Peyer's patch (tissue), 4 donors: ENCODE results near the gene SORBS1. TPM values are rescaled to one million over a fixed set of nuclear protein-coding genes. Genes with fewer than 3 reads are reported as not detected.

Source experiments
- DNase-seq, 3 donors: peaks; one replicate each; pipeline ENCODE4 v3.0.0-alpha.2; 2017 to 2019
- H3K27ac ChIP-seq, 4 donors: fragments of 200-600 bp; sonication (generic); one replicate each; pipeline ENCODE4 v1.5.1; 2016 to 2019
- H3K27me3 ChIP-seq, 2 donors: fragments of 200-600 bp; sonication (generic); one replicate each; pipeline ENCODE4 v1.5.1; 2019
- H3K36me3 ChIP-seq, 3 donors: fragments of 200-600 bp; sonication (generic); one replicate each; pipeline ENCODE4 v1.5.1; 2016 to 2019
- H3K4me1 ChIP-seq, 4 donors: fragments of 200-600 bp; sonication (generic); one replicate each; pipeline ENCODE4 v1.5.1; 2016 to 2019
- H3K4me3 ChIP-seq, 4 donors: fragments of 200-600 bp; sonication (generic); 1 replicate in 3 of 4; 2 replicates in 1 of 4; pipeline ENCODE4 v1.5.1; 2016 to 2019; ENCODE audit warnings: mild to moderate bottlenecking in 1 of 4
- H3K9me3 ChIP-seq, 4 donors: fragments of 200-600 bp; sonication (generic); one replicate each; pipeline ENCODE4 v1.5.1; 2016 to 2019; ENCODE audit warnings: mild to moderate bottlenecking in 1 of 4
- POLR2A ChIP-seq, 2 donors: fragments of 450-650 bp; IDR thresholded peaks; one replicate each; pipeline ENCODE4 v1.5.1; 2017; ENCODE audit warnings: antibody characterized with exemption in 2 of 2, mild to moderate bottlenecking in 2 of 2, moderate library complexity in 2 of 2
- total RNA-seq, 4 donors: library from RNA; depleted of rRNA; stranded (reverse); fragments of >200 nt; gene quantifications; one replicate each; pipeline ENCODE4 v1.1.0, GENCODE V29; 2016
- TF ChIP-seq, protein P1 (sequence below), 6 experiments: fragments of 450-650 bp in 4 of 6; fragments of 200-600 bp in 2 of 6; sonication (generic) in 1 of 6; IDR thresholded peaks; one replicate each; pipeline ENCODE4 v1.5.1; 2017 to 2019; ENCODE audit warnings: antibody characterized with exemption in 6 of 6, mild to moderate bottlenecking in 3 of 6, moderate library complexity in 1 of 6

The SORBS1 gene
- total RNA-seq, 4 donors from 2014 or later = 34.3 to 57.1 (median 48.7) TPM

DNA sequence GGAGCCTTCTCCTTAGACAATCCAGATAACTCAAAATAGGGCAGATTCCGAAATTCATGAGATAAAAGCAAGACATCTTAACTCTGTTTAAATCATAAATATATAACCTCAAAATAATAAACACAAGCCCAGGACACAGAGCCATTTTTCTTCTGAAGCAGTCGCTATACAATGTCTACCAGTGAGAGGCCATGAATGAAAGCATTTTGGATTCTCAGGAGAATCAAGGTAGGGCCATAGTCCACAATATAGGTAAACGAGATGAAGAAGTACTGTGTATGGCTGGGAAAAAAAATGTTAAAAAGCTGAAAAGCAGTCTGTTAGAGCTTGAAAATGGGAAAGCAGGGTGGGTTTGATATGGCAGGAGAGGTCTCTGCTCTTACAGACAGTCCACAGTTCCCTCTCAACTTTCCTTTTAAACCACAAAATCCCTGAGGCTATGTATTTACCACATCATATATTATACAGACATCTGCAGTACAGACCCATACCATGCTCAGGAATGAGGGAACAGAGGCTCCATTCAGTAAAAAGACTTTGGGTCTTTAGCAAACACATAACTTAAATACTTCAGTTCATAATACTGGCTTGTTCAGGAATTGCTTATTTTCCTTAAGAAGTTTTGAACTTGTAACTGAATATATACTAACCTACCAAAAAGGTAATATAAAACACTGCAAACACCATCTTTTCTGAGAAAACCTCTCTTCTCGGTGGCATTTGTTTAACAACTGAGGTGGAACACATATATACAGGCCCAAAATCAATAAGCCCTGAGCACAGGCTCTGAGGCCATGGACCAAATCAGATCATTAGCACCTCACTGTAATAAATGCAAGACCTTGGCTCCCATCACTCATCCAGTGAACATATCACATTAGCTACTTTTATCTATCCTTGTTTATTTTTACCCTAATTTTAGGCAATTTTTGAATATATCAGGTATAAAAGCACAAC, 109.3 kb downstream of the SORBS1 start:
- Histone ChIP-seq H3K4me3 (no peak overlapping the region), H3K9me3 (no peaks in the 10 kb centered on the region), H3K36me3 (no peaks in the 10 kb centered on the region), H3K27me3 (no peaks in the 10 kb centered on the region), H3K4me1 (no peaks in the 10 kb centered on the region), H3K27ac (peak overlapping the region in 1 of 4 donors; percentile 65)
- TF ChIP-seq, protein P1, sequence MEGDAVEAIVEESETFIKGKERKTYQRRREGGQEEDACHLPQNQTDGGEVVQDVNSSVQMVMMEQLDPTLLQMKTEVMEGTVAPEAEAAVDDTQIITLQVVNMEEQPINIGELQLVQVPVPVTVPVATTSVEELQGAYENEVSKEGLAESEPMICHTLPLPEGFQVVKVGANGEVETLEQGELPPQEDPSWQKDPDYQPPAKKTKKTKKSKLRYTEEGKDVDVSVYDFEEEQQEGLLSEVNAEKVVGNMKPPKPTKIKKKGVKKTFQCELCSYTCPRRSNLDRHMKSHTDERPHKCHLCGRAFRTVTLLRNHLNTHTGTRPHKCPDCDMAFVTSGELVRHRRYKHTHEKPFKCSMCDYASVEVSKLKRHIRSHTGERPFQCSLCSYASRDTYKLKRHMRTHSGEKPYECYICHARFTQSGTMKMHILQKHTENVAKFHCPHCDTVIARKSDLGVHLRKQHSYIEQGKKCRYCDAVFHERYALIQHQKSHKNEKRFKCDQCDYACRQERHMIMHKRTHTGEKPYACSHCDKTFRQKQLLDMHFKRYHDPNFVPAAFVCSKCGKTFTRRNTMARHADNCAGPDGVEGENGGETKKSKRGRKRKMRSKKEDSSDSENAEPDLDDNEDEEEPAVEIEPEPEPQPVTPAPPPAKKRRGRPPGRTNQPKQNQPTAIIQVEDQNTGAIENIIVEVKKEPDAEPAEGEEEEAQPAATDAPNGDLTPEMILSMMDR (IDR thresholded peaks at IDR 0.05) = no peak
- TF ChIP-seq POLR2A (IDR thresholded peaks at IDR 0.05) = no peak
- no peak for DNase-seq

DNA sequence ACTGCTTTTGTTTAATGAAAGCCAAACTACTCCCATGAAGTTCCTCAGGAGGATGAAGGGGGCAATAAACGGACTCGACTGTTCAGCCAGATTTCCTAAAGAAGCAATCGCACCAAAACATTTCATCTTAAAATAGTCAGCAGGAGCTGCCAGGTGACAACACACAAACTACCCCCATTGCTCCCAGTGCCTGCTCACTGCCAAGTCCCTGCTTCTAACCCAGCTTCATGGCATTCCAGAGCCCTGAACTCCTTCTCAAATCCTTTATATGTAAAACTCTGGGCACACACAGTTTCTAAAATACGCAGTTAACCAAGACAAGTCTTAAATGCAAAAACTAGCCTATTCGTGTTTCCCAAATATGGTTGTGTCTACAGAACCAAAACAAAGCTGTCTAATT, 110.0 kb downstream of the SORBS1 start:
- Histone ChIP-seq H3K27ac (peak overlapping the region in 1 of 4 donors; percentile 65), H3K4me3 (no peak overlapping the region), H3K9me3 (no peaks in the 10 kb centered on the region), H3K27me3 (no peaks in the 10 kb centered on the region), H3K4me1 (no peaks in the 10 kb centered on the region), H3K36me3 (no peaks in the 10 kb centered on the region)
- DNase-seq = no peak
- TF ChIP-seq POLR2A (IDR thresholded peaks at IDR 0.05) = no peak
- TF ChIP-seq, protein P1 (IDR thresholded peaks at IDR 0.05) = no peak

DNA sequence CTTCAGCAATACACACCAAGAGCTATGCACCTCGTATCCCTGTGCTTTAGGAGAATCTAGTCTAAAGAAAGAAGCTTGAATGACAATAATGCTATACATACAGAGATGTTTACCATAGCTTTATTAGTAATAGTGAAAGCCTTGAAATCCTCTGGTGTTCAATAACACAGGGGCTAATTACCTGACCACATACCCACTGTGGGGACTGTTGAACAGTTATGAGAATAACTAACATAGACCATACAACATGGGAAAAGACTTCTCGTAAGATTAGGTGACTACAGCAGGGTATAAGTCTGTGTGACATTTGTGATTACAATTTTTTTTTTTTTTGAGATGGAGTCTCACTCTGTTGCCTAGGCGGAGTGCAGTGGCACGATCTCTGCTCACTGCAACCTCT, 111.0 kb downstream of the SORBS1 start:
- Histone ChIP-seq H3K9me3 (no peaks in the 10 kb centered on the region), H3K4me3 (no peak overlapping the region), H3K27me3 (no peaks in the 10 kb centered on the region), H3K36me3 (no peaks in the 10 kb centered on the region), H3K4me1 (peaks cover 0 to 10% (median 0%) of the 10 kb centered on the region in 4 donors), H3K27ac (peak overlapping the region in 1 of 4 donors; percentile 65)
- TF ChIP-seq POLR2A (IDR thresholded peaks at IDR 0.05) = no peak
- TF ChIP-seq, protein P1 (IDR thresholded peaks at IDR 0.05) = no peak
- DNase-seq = no peak

DNA sequence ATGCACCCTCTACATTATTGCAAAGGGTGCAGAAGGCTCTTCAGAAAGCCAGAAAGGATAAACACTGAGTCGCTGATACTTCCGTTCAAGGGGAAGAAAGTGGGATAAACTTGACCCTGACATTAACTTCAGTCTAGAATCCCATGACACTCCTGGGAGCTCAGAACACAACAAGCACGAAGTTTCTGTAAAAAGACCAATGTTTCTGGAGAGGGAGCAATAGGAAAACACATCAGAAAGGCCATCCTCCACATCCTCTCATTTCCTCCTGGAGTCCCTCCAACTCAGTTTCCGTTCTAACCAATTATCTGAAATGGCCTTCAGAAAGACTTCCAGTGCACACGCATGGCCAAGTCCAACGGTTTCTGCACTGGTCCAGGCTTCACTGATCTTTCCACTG, 113.5 kb downstream of the SORBS1 start:
- TF ChIP-seq, protein P1 (IDR thresholded peaks at IDR 0.05) = no peak
- no peak for TF ChIP-seq POLR2A (IDR thresholded peaks at IDR 0.05)
- no peaks in the 10 kb centered on the region for H3K27me3 ChIP-seq
- no peaks in the 10 kb centered on the region for H3K9me3 ChIP-seq
- no peak for DNase-seq
- H3K4me1 ChIP-seq = peaks cover 0 to 14% (median 0%) of the 10 kb centered on the region in 4 donors
- H3K4me3 ChIP-seq = no peak overlapping the region
- H3K27ac ChIP-seq = peak overlapping the region in 2 of 4 donors; percentile 44 to 76
- no peaks in the 10 kb centered on the region for H3K36me3 ChIP-seq

DNA sequence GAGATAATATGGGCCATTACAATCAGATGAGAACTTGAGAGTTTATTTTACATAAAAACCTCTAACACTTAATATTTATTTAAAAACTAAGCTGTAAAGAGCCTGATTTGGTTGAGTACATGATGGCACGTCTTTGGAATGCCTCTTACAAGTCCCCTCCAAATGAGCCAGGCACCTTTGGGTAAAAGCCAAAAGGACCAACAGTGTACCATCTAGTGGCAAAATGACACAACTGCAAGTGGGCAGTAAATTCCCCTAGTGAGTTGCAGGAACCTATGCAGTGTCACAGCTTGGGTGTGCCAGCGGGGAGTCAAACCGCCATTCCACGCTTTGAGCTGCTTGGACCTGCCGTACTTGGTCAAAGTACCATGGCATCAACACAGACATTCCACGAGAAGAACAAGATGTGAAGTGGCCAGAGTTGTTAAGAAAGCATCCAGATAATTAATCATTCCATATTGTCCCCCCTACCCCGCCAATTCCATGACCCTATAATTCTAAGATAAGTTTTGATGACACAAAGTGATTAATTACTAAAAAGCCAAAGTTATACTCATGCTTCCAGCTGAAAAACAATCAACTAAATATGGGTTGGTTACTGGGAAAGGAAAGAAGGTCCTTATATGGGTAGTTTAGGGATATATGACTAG, 115.2 kb downstream of the SORBS1 start:
- DNase-seq = peak in 1 of 3 donors; percentile 74
- Histone ChIP-seq H3K27me3 (no peaks in the 10 kb centered on the region), H3K4me1 (peaks cover 0 to 14% (median 0%) of the 10 kb centered on the region in 4 donors), H3K4me3 (no peak overlapping the region), H3K27ac (peak overlapping the region in 2 of 4 donors; percentile 42 to 76), H3K9me3 (no peaks in the 10 kb centered on the region), H3K36me3 (no peaks in the 10 kb centered on the region)
- TF ChIP-seq POLR2A (IDR thresholded peaks at IDR 0.05) = no peak
- TF ChIP-seq, protein P1 (IDR thresholded peaks at IDR 0.05) = peak; percentile 61 to 87 (median 81)
